Activated T-cell treated with anti-CD3 and anti-CD28 coated beads for 48 hours (primary cell): Measurements from ENCODE around the gene LDHAL6B.

ENCODE experiments used
- DNase-seq: peaks from one replicate; pipeline ENCODE4 v3.0.0-alpha.2; 2020; ENCODE audit warnings: low read depth

The LDHAL6B gene

GRCh38 chr15:59177317-59177660 lies 29.4 kb upstream of the LDHAL6B start:
- DNase-seq = no peak

GRCh38 chr15:59178151-59178695 lies 28.4 kb upstream of the LDHAL6B start:
- DNase-seq = no peak

GRCh38 chr15:59179717-59180116 lies 26.9 kb upstream of the LDHAL6B start:
- no peak for DNase-seq

- no peak for DNase-seq
Measured at GRCh38 chr15:59180945-59181600, 25.6 kb upstream of the LDHAL6B start.

- no peak for DNase-seq
Measured at GRCh38 chr15:59185725-59186124, 20.9 kb upstream of the LDHAL6B start.

GRCh38 chr15:59186501-59186900 lies 20.1 kb upstream of the LDHAL6B start:
- no peak for DNase-seq

GRCh38 chr15:59189241-59189640 lies 17.4 kb upstream of the LDHAL6B start:
- no peak for DNase-seq

GRCh38 chr15:59190291-59190690 lies 16.4 kb upstream of the LDHAL6B start:
- DNase-seq = no peak

- DNase-seq = no peak
Measured at GRCh38 chr15:59191855-59192237, 14.8 kb upstream of the LDHAL6B start.

GRCh38 chr15:59194639-59195325 lies 11.9 kb upstream of the LDHAL6B start:
- no peak for DNase-seq

GRCh38 chr15:59196416-59196815 lies 10.2 kb upstream of the LDHAL6B start:
- no peak for DNase-seq

GRCh38 chr15:59197454-59197853 lies 9.2 kb upstream of the LDHAL6B start:
- no peak for DNase-seq

- no peak for DNase-seq
Measured at GRCh38 chr15:59199626-59200465, 6.8 kb upstream of the LDHAL6B start.

GRCh38 chr15:59200560-59200959 lies 6.1 kb upstream of the LDHAL6B start:
- DNase-seq = no peak

- no peak for DNase-seq
Measured at GRCh38 chr15:59203008-59203407, 3.6 kb upstream of the LDHAL6B start.

GRCh38 chr15:59203657-59204056 lies 3.0 kb upstream of the LDHAL6B start:
- DNase-seq = no peak

- DNase-seq = no peak
Measured at GRCh38 chr15:59205839-59206622, 612 bp upstream of the LDHAL6B start.

GRCh38 chr15:59208613-59209249 lies 2.1 kb downstream of the LDHAL6B start:
- no peak for DNase-seq

GRCh38 chr15:59210186-59210585 lies 3.5 kb downstream of the LDHAL6B start:
- no peak for DNase-seq

GRCh38 chr15:59216911-59217310 lies 10.3 kb downstream of the LDHAL6B start:
- no peak for DNase-seq

- DNase-seq = no peak
Measured at GRCh38 chr15:59217876-59218498, 11.3 kb downstream of the LDHAL6B start.
